ENCODE results near the gene LIN7C.

The LIN7C gene

GRCh38 chr11:27509908-27510307 is 3.3 kb upstream of the LIN7C start:
- DNase-seq (ENCODE audit: low read depth, low spot score): no peak

DNA sequence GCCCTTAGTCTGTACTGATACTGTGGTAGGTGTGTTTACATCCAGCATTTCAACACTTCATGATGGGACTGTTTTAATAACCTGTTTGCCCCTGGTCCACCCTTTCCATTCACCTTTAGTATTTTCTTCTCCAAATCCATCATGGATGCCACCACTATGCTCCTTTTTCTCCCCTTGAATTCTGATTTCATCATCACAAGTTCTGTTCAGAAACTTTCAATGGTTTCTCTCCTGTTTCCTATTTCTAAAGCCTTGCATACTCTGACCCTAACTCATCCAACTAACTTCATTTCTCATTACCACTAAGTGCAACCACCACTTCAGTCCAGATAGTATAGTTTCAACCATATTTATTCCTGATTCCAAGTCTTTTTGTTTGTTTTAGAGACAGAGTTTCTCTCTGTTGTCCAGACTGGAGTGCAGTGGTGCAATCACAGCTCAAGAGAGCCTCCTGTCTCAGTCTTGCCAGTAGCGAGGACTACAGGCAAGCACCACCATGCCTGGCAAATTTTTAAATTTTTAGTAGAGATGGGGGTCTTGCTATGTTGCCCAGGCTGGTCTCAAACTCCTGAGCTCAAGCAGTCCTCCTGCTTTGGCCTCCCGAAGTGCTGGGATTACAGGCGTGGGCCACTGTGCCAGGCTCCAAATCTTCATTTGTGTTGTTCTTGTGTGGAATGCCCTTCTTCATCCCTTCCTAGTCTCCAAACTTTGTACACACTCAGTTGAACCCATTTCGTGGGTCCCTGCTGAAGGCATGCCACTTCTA is 1.2 kb upstream of the LIN7C start:
- DNase-seq (ENCODE audit: low read depth, low spot score): no peak

DNA sequence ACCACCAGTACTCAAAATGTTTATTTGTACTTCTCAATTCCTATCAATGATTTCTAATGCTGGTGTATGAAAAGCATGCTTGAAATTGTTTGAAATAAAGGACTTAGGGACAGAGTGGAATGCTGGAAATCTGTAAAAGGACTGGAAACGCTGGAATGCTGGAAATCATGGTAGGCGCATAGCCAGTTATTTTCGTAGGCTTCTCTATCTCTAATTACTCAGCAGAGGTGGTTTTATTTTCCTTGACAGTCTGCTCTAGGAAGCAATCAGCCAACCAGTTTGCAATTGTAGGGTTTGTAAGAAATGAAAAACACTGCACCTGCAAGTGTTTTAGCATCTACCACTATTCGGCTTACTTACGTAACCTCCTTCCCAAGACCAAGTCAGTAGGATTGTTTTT is 788 bp downstream of the LIN7C start:
- no peak for DNase-seq (ENCODE audit: low read depth, low spot score)

- no peak for DNase-seq (ENCODE audit: low read depth, low spot score)
These were observed 2.4 kb downstream of the LIN7C start for GRCh38 chr11:27504205-27504604.

DNA sequence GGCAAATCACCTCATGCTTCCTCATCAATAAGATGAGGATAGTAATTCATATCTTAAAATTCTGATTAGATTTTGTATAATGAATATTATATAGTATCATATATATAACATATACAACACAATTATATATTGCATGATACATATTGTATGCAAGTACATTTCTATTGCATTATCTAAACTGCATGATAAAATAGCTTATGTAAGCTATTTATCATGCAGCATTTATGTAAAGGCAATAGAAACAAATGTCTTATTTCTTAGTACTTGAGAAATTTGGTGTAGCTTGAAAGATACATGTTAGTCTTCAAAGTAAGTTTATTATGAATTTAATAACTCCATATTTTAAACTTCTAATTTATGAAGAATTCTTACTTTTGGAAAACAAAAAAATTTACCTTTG is 5.5 kb downstream of the LIN7C start:
- DNase-seq (ENCODE audit: low read depth, low spot score): no peak

DNA sequence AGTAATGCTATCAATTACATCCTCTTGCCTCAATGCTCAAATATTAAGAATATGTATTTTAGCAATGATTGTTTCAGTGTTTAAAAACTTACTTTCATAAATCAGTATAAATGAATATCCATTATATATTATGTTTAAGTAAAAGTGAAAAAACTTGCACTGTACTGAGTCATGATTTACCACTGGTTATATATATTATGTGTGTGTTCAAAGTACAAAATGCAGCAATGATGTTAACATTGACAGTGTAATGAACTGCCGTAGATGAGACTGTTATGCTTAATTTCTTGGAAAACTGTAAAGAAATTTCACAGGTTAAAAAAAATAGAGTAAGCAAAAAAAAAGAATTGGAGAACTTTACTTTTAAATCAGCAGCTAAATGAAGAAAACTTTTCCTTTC is 8.7 kb downstream of the LIN7C start:
- no peak for DNase-seq (ENCODE audit: low read depth, low spot score)

- no peak for DNase-seq (ENCODE audit: low read depth, low spot score)
These were observed 9.2 kb downstream of the LIN7C start for GRCh38 chr11:27497284-27497866.

- DNase-seq (ENCODE audit: low read depth, low spot score): no peak
These were observed 10.1 kb downstream of the LIN7C start for GRCh38 chr11:27496461-27496860.

DNA sequence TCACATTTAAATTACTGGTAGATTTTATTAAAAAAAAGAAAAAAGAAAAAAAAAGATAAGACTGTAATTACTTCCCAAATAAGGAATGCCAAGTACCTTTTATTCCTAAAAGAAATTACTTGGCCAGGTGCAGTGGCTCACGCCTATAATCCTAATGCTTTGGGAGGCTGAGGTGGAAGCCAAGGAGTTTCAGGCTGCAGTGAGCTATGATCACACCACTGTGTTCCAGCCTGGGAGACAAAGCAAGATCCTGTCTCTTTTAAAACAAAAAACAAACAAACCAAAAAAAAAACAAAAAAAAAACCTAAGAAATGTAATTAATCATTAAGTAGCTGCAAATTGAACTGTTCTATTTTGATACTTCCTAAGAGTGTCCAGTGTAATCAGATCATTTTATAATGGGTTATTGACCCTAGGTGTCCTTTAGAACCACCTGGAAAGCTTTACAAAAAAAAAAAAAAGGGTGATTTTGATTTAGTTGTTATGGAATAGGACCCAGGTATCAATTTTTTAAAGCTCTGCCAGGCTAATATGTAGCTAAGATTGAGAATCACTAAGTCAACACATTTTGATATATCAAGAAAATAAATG is 10.8 kb downstream of the LIN7C start:
- no peak for DNase-seq (ENCODE audit: low read depth, low spot score)

- DNase-seq (ENCODE audit: low read depth, low spot score): no peak
These were observed 17.5 kb downstream of the LIN7C start for GRCh38 chr11:27489092-27489491.

DNA sequence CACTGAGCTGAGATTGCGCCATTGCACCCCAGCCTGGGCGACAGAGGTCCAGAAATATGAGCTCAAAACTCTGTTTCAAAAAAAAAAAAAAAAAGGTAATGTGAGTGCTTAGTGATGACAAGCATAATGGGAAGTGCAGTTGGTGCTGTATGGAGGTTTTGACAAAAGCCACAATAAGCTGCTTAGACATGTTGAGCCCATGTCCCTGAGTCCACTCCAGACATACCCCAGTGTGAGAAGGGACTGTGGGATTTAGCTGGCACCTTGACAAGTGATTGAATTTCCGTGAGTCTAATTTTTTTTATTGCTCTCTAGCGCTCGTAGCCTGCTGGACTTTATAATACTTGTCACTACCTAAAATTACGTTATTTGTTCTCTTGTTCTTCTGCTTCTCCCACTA is 18.9 kb downstream of the LIN7C start:
- no peak for DNase-seq (ENCODE audit: low read depth, low spot score)

DNA sequence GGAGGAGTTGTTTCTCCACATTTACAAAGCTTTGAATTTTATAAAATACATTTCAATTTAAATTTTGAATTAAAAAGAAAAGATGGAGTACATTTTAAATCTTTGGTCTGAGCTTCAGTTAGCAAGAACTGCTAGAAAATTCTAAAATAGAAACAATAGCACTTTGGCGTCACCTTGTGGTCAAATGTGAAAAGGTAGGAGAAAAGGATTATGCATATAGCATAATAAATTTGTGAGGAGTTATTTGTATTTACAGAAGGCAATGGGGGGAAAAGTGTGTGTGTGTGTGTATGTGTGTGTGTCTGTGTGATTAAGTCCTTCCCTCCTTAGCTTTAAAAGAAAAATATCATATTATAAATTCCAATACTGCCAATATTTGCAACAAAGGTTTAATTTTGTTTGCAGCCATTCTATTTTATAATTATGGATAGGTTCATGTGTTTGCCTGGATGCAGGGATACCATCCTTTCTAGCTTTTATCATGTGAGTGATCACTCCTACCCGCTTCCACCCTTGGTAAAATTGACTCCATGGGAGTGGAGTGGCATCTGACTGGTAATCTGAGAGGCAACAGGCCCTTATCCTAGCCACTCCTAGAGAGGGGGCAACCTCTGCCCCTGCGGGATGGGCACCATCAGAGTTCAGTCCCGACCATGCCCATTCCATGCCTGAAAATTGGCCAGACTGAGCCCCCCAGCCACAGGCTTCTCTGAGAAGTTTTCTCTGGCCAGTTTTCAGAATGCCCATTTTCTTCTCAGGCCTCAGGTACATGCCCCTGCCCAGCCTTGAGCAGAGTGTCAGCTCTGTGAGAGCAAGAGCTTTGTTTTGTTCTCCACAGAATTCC is 20.4 kb downstream of the LIN7C start:
- no peak for DNase-seq (ENCODE audit: low read depth, low spot score)

DNA sequence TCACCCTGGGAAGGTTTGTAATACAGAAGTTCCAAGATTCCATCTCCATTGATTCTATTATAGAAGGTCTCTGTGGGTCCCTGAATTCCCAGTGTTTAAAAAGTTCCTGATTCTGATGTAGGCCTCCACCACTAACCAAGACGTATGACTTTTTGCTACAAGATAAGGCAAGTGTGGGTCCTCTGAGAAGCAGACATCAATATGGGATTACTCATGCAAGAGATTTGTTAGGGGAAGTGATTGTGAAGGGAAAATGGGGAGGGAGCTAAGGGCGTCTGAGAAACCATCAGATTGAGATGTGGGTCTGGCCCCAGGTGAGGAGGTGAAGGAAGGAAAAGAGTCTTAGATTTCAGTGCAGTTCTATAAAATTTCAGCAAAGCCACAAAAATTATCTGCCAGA is 23.8 kb downstream of the LIN7C start:
- no peak for DNase-seq (ENCODE audit: low read depth, low spot score)

DNA sequence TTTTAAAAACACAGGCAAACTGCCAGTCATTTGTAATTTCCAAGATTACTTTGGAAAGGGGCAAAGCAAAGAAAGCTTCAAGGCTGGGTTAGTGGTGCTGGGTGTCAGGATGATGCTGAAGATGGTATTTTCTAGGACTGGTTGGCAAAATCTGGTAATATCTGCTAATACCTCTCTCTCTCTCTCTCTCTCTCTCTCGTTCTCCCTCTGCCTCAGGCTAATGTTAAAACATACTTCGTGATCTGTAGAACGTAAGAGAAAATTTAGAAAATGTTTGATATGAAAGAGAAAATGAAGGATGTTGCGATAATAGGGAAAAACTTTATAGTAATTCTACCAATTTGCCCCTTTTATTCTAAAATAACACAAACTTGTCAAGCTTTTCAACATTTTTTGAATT is 24.6 kb downstream of the LIN7C start:
- no peak for DNase-seq (ENCODE audit: low read depth, low spot score)

DNA sequence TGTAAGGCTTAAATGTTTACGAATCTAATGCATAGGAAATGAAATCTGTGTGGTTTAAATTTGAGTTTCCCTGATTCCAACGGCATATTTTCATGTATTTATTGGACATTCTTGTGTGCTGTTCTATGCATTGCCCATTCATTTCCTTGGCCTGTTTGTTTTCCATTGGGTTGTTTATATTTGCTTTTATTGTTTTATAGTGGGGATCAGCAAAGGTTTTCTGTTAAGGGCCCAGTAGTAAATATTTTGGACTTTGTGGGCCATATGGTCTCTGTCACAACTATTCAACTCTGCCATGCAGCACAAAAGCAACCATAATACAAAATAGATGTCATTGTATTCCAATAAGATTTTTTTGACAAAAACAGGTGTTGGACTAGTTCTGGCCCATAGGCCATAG is 28.7 kb downstream of the LIN7C start:
- no peak for DNase-seq (ENCODE audit: low read depth, low spot score)

DNA sequence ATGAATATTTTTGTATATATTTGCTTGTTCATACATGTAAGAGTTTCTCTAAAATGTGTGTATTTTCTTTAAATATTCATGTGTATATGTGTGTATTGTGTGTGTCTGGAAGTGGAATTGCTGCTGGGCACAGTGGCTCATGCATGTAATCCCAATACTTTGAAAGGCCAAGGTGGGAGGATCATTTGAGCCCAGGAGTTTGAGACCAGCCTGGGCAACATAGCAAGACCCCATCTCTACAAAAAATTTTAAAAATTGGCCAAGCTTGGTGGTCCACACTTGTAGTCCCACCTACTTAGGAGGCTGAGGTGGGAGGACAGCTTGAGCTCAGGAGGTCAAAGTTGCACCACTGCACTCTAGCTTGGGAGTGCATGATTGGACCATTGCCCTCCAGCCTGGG is 29.3 kb downstream of the LIN7C start:
- no peak for DNase-seq (ENCODE audit: low read depth, low spot score)

GRCh38 chr11:27475622-27476021 is 30.9 kb downstream of the LIN7C start:
- no peak for DNase-seq (ENCODE audit: low read depth, low spot score)

DNA sequence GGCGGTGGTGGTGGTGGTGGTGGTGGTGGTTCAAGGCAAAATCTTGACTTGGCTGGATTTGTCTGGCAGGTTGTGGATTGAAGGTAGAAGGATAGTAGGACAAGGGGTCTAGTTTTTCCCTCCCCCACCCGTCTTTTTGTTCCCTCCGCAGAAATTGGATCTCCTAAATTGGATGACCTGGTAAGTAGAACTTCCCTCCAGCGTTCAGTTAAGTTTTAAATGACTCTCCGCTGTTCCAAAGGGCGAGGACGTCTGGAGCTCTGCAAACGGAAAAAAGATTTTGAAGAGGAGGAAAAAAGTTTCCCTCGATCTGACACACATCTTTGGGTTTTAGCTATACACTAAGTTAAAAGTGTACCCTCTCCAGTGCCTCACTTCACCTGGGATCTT is 33.6 kb downstream of the LIN7C start:
- DNase-seq (ENCODE audit: low read depth, low spot score): no peak

GRCh38 chr11:27472398-27473016 is 34.1 kb downstream of the LIN7C start, which contains the start of gene LGR4:
Gene LGR4, minus strand, starts transcription at chr11:27472790. Its CDS starts 488 bp downstream, at chr11:27472302.
- DNase-seq (ENCODE audit: low read depth, low spot score): peak; percentile 39

GRCh38 chr11:27471589-27472397 is 34.8 kb downstream of the LIN7C start:
- DNase-seq (ENCODE audit: low read depth, low spot score): no peak
